ENCODE data around the gene RIT2. TPM values are rescaled to one million over a fixed set of nuclear protein-coding genes. Genes with fewer than 3 reads are reported as not detected.

RIT2 gene
- total and polyA plus RNA-seq, 11 donors: not detected

DNA sequence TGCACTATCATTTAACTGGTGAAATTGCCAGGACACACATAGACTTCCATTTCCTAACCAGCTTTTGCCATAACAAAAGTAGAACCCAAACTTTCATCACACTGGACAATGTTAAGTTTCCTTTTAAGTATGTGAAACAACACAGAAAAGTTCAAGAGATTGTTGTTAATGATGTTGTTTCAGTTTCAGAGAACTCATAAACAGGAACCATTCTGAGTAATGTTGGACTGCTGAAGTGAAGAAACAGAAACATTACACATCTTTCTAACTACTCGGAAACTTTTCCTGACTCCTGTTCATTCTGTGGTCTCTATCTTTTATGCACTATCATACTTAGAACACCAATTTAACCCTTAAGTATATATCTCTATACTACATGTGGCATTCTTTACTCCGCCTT is 179.2 kb downstream of the RIT2 start:
- DNase-seq (no peak), ATAC-seq (no peak)
- Histone ChIP-seq H3K9me3 (no peaks in the 10 kb centered on the region), H3K4me1 (peaks cover 0 to 12% (median 6%) of the 10 kb centered on the region in 12 donors), H3K36me3 (no peaks in the 10 kb centered on the region), H3K27me3 (no peaks in the 10 kb centered on the region), H3K27ac (no peak overlapping the region), H3K4me3 (no peak overlapping the region)
- TF ChIP-seq, protein P1, sequence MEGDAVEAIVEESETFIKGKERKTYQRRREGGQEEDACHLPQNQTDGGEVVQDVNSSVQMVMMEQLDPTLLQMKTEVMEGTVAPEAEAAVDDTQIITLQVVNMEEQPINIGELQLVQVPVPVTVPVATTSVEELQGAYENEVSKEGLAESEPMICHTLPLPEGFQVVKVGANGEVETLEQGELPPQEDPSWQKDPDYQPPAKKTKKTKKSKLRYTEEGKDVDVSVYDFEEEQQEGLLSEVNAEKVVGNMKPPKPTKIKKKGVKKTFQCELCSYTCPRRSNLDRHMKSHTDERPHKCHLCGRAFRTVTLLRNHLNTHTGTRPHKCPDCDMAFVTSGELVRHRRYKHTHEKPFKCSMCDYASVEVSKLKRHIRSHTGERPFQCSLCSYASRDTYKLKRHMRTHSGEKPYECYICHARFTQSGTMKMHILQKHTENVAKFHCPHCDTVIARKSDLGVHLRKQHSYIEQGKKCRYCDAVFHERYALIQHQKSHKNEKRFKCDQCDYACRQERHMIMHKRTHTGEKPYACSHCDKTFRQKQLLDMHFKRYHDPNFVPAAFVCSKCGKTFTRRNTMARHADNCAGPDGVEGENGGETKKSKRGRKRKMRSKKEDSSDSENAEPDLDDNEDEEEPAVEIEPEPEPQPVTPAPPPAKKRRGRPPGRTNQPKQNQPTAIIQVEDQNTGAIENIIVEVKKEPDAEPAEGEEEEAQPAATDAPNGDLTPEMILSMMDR (IDR thresholded peaks at IDR 0.05): no peak
- TF ChIP-seq POLR2A (IDR thresholded peaks at IDR 0.05): no peak
- intact Hi-C loops (cut with DNase I): no loop called here
- WGBS, 4 donors: 48 to 66% (median 49%) methylated on average over 2 of the region's 2 CpGs

DNA sequence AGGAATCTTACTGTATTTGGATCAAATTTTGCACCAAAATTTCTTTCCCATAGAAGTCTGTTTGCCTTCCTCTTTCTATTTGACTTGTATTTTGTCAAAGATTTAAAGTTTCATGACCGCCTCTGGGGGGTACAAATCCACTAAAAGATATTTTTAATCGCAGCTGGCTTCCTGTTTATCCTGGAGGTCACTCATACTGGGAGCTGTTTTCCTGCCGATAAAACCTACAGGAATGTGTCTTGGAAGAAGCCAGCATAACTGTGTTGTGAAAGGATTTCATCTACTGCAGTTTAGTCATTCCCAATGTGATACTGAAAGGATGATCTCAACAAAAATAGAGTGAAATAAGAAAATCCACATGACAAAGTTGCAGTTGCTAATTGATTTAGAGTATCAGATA is 184.0 kb downstream of the RIT2 start:
- no peaks in the 10 kb centered on the region for H3K36me3 ChIP-seq
- DNase-seq (peak in 1 of 5 donors; percentile 32), ATAC-seq (peak; percentile 67 to 91 (median 80))
- intact Hi-C loops (cut with DNase I): no loop called here
- H3K27me3 ChIP-seq: no peaks in the 10 kb centered on the region
- TF ChIP-seq, protein P1 (IDR thresholded peaks at IDR 0.05): no peak
- TF ChIP-seq POLR2A (IDR thresholded peaks at IDR 0.05): no peak
- H3K9me3 ChIP-seq: no peaks in the 10 kb centered on the region
- H3K27ac ChIP-seq: peak overlapping the region in 9 of 12 donors; percentile 8 to 69 (median 53)
- peak overlapping the region in 1 of 12 donors; percentile 4 for H3K4me3 ChIP-seq
- 14 to 29% (median 22%) methylated on average over 3 of the region's 3 CpGs for WGBS, 4 donors
- peaks cover 0 to 22% (median 9%) of the 10 kb centered on the region in 12 donors for H3K4me1 ChIP-seq

DNA sequence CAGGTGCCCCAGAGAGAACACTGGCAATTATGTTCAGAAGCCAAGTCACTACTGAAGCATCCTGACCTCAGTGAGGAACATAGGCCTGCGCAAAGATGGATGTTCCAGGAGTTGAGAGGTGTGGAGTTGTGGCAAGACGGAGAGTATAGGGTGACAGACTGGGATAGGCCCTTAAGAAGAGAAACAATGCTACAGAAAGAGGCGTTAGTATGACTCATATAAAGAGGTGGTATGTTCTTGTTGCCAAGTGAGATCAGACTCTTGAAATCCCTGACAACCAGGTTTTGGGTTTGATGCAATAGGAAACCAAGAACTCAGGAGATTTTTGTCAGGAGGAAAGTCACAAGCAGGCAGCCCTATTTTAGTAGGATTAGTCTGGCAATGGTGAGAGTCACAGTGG is 185.6 kb downstream of the RIT2 start:
- H3K4me3 ChIP-seq: no peak overlapping the region
- WGBS, 4 donors: 87 to 94% (median 90%) methylated on average over 3 of the region's 3 CpGs
- peaks cover 0 to 22% (median 9%) of the 10 kb centered on the region in 12 donors for H3K4me1 ChIP-seq
- no peak overlapping the region for H3K27ac ChIP-seq
- DNase-seq (no peak), ATAC-seq (no peak)
- no peaks in the 10 kb centered on the region for H3K36me3 ChIP-seq
- no peaks in the 10 kb centered on the region for H3K9me3 ChIP-seq
- intact Hi-C loops (cut with DNase I): no loop called here
- TF ChIP-seq, protein P1 (IDR thresholded peaks at IDR 0.05): no peak
- TF ChIP-seq POLR2A (IDR thresholded peaks at IDR 0.05): no peak
- no peaks in the 10 kb centered on the region for H3K27me3 ChIP-seq

DNA sequence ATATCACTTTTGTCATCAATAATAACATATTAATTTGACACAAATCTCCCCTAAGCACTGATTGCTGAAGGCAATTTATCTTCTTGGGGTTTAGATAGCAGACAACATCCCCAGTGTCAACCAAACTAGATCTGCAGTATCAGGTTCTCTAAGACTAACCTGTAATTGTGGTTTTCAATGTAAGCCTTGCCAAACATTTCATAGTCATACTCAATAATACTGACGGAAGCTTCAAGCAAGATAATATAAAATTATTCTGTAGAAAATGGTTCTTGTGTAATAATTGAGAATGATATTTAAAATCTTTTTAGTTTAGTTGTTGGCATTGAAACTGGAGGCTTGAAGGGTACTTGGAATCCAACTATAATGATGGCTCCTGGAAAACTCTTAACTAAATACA is 186.3 kb downstream of the RIT2 start:
- peaks cover 0 to 22% (median 9%) of the 10 kb centered on the region in 12 donors for H3K4me1 ChIP-seq
- ATAC-seq: no peak
- intact Hi-C loops (cut with DNase I): no loop called here
- H3K9me3 ChIP-seq: no peaks in the 10 kb centered on the region
- no peak overlapping the region for H3K4me3 ChIP-seq
- 83 to 97% (median 91%) methylated on average over 1 of the region's 1 CpG for WGBS, 4 donors
- no peaks in the 10 kb centered on the region for H3K27me3 ChIP-seq
- no peaks in the 10 kb centered on the region for H3K36me3 ChIP-seq
- H3K27ac ChIP-seq: no peak overlapping the region
- DNase-seq: no peak
- TF ChIP-seq, protein P1 (IDR thresholded peaks at IDR 0.05): no peak
- TF ChIP-seq POLR2A (IDR thresholded peaks at IDR 0.05): no peak

Data from heart left ventricle (tissue), 16 donors.